ENCODE data around the gene CPNE5. TPM values are rescaled to one million over a fixed set of nuclear protein-coding genes. Genes with fewer than 3 reads are reported as not detected.

CPNE5 gene
- total and polyA plus RNA-seq, 9 of the 15 experiments (the other 6 are each of a cell fraction or from before 2014, with no cell fraction given): 0.14 to 1.0 (median 0.46) TPM; not detected in 2

DNA sequence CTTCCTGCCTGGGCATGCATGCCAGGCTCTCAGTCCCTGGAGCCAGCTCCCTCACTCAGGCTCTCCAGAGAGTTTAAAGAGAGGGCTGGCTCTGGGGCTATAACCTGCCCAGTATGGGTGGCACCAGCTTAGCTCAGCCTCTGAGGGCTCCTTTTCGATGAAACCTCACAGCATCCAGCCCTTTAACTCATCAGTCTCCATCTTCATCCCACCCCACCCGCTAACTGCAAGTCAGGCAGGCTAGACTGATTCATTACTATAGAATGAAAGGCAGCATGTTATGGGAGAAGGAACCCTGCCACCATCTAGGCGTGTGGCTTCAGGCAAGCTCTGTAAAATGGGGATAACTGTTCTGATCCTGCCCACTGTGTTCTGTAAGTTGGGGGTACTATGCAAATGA is 88.2 kb downstream of the CPNE5 start:
- Histone ChIP-seq H3K27me3 (ENCODE audit: control insufficient read depth in 2 of 2, insufficient read depth in 2 of 2, low read length in 2 of 2) (peaks cover 0 to 20% of the 10 kb centered on the region in 2 experiments; a peak in 1 of 5 replicates), H4K20me1 (replicated peaks; ENCODE audit: control insufficient read depth, insufficient read depth, low read length) (no peaks in the 10 kb centered on the region), H3K4me1 (replicated peaks in 1 of 2; ENCODE audit: control insufficient read depth in 2 of 2, insufficient read depth in 2 of 2, low read length in 2 of 2) (no peaks in the 10 kb centered on the region; a peak in 1 of 5 replicates), H3K9me3 (replicated peaks; ENCODE audit: control insufficient read depth, insufficient read depth, low read depth, low read length) (no peaks in the 10 kb centered on the region), H3K4me3 (no peak overlapping the region), H3K36me3 (ENCODE audit: control insufficient read depth, insufficient read depth, low read length) (no peaks in the 10 kb centered on the region), H3K27ac (ENCODE audit: extremely low read depth, low read depth, low read length) (no peak overlapping the region), H3K4me2 (ENCODE audit: insufficient read depth, low read length) (no peak overlapping the region), H2AFZ (ENCODE audit: low read depth, low read length) (no peak overlapping the region), H3K79me2 (ENCODE audit: control insufficient read depth, insufficient read depth, low read length) (no peaks in the 10 kb centered on the region), H3K9me1 (ENCODE audit: control insufficient read depth, insufficient read depth, low read length) (no peaks in the 10 kb centered on the region), H3K9ac (ENCODE audit: insufficient read depth in 1 of 2, low read depth in 2 of 2, low read length in 2 of 2) (no peak overlapping the region)
- FAIRE-seq: no peak
- 9% methylated on average over 3 of the region's 3 CpGs for WGBS (ENCODE audit: insufficient coverage, low coverage, missing lambda C conversion rate)
- in situ Hi-C loops (cut with MboI): loop anchor here (10.0 kb wide), 1 partner anchor 126 kb away; no protein-coding TSS in a partner anchor
- no peak for TF ChIP-seq RFX1 (IDR thresholded peaks at IDR 0.05)
- TF ChIP-seq, protein P1, sequence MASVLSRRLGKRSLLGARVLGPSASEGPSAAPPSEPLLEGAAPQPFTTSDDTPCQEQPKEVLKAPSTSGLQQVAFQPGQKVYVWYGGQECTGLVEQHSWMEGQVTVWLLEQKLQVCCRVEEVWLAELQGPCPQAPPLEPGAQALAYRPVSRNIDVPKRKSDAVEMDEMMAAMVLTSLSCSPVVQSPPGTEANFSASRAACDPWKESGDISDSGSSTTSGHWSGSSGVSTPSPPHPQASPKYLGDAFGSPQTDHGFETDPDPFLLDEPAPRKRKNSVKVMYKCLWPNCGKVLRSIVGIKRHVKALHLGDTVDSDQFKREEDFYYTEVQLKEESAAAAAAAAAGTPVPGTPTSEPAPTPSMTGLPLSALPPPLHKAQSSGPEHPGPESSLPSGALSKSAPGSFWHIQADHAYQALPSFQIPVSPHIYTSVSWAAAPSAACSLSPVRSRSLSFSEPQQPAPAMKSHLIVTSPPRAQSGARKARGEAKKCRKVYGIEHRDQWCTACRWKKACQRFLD (CRISPR knock-in tag; IDR thresholded peaks at IDR 0.05): no peak
- TF ChIP-seq ZNF354B (CRISPR knock-in tag; IDR thresholded peaks at IDR 0.05): no peak
- TF ChIP-seq ILK (tag; IDR thresholded peaks at IDR 0.05; ENCODE audit: borderline replicate concordance, low read depth): no peak
- TF ChIP-seq CC2D1A (IDR thresholded peaks at IDR 0.05): no peak
- TF ChIP-seq ZNF79 (CRISPR knock-in tag; IDR thresholded peaks at IDR 0.05; ENCODE audit: low read depth): no peak
- TF ChIP-seq, protein P2, sequence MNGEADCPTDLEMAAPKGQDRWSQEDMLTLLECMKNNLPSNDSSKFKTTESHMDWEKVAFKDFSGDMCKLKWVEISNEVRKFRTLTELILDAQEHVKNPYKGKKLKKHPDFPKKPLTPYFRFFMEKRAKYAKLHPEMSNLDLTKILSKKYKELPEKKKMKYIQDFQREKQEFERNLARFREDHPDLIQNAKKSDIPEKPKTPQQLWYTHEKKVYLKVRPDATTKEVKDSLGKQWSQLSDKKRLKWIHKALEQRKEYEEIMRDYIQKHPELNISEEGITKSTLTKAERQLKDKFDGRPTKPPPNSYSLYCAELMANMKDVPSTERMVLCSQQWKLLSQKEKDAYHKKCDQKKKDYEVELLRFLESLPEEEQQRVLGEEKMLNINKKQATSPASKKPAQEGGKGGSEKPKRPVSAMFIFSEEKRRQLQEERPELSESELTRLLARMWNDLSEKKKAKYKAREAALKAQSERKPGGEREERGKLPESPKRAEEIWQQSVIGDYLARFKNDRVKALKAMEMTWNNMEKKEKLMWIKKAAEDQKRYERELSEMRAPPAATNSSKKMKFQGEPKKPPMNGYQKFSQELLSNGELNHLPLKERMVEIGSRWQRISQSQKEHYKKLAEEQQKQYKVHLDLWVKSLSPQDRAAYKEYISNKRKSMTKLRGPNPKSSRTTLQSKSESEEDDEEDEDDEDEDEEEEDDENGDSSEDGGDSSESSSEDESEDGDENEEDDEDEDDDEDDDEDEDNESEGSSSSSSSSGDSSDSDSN (IDR thresholded peaks at IDR 0.05; ENCODE audit: borderline replicate concordance in 1 of 2, low read depth in 2 of 2, low read length in 2 of 2): no peak
- no peak for TF ChIP-seq NFE2L1 (tag; IDR thresholded peaks at IDR 0.05; ENCODE audit: borderline replicate concordance, low read depth)
- TF ChIP-seq, protein P3, sequence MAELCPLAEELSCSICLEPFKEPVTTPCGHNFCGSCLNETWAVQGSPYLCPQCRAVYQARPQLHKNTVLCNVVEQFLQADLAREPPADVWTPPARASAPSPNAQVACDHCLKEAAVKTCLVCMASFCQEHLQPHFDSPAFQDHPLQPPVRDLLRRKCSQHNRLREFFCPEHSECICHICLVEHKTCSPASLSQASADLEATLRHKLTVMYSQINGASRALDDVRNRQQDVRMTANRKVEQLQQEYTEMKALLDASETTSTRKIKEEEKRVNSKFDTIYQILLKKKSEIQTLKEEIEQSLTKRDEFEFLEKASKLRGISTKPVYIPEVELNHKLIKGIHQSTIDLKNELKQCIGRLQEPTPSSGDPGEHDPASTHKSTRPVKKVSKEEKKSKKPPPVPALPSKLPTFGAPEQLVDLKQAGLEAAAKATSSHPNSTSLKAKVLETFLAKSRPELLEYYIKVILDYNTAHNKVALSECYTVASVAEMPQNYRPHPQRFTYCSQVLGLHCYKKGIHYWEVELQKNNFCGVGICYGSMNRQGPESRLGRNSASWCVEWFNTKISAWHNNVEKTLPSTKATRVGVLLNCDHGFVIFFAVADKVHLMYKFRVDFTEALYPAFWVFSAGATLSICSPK (IDR thresholded peaks at IDR 0.05; ENCODE audit: borderline replicate concordance): no peak
- no TSS peak for BruUV-seq (replicated peaks)
- ChIA-PET CTCF (ENCODE audit: low intra/inter-chr PET ratio) (no interaction called here), POLR2A (interaction anchor here (1.1 kb wide), 1 partner anchor 143 kb away, joined by 4 read pairs; no protein-coding TSS in a partner anchor)
- no peak for ATAC-seq
- DNase-seq (ENCODE audit: extremely low read depth in 1 of 4, low spot score in 3 of 4): no peak
- intact Hi-C loops (cut with micrococcal nuclease): no loop called here
